K562 (cell line): Measurements from ENCODE around the gene NUB1. TPM values are rescaled to one million over a fixed set of nuclear protein-coding genes. Genes with fewer than 3 reads are reported as not detected.

Experiments used
- ATAC-seq: fragments of 200-7000 bp; cut with Tn5 transposase; 3 replicates; pipeline ENCODE4 v1.9.1; 2020; ENCODE audit warnings: moderate library complexity
- BruUV-seq: library from RNA; stranded (reverse); fragments of 400-500 nt; replicated peaks from 2 replicates; lab custom pipeline; 2021; lab: Mats Ljungman, UMichigan
- CTCF ChIA-PET: fragments of 300-600 bp; formaldehyde crosslinking; extraction: SDS; loops from one replicate; lab custom pipeline; 2021; ENCODE audit warnings: low intra/inter-chr PET ratio; lab: Yijun Ruan, JAX
- POLR2A ChIA-PET: fragments of 300-600, 350-650 bp; sonication (Branson Sonifier 250); formaldehyde crosslinking; extraction: SDS; loops from one replicate; lab custom pipeline; 2021; ENCODE audit warnings: antibody characterized with exemption, inconsistent platforms; lab: Yijun Ruan, JAX
- DNase-seq, 4 experiments: peaks; one replicate each; pipeline versions ENCODE4 v3.0.0 to v3.0.0-alpha.2; 2011 to 2018; ENCODE audit warnings: low spot score in 3 of 4, mixed read lengths in 3 of 4; ENCODE audit errors: extremely low read depth in 1 of 4
- FAIRE-seq: peaks from 2 replicates; lab custom pipeline; 2011; peaks lifted over from hg19 to GRCh38; lab: Jason Lieb, UNC
- H2AFZ ChIP-seq: 2 replicates; pipeline ENCODE4 v1.6.0; 2011; ENCODE audit warnings: low read depth, low read length, control low read depth, inconsistent platforms
- H3K27ac ChIP-seq: fragments of 200-600 bp; 3 replicates; pipeline ENCODE4 v1.8.0; 2011; ENCODE audit warnings: low read depth, mild to moderate bottlenecking, control low read depth, inconsistent platforms, low read length, moderate library complexity, mixed read lengths; ENCODE audit errors: extremely low read depth
- H3K27me3 ChIP-seq, 2 experiments: fragments of 300-600 bp in 1 of 2; 2 replicates in 1 of 2; 3 replicates in 1 of 2; pipeline versions ENCODE4 v1.6.0 to v1.8.0; 2011; ENCODE audit warnings: inconsistent platforms in 2 of 2, low read length in 2 of 2, mild to moderate bottlenecking in 1 of 2, mixed read lengths in 1 of 2, moderate library complexity in 1 of 2; ENCODE audit not compliant: control insufficient read depth in 2 of 2, insufficient read depth in 2 of 2
- H3K36me3 ChIP-seq: fragments of 300-600 bp; 3 replicates; pipeline ENCODE4 v1.8.0; 2011; ENCODE audit warnings: mild to moderate bottlenecking, low read length, inconsistent platforms; ENCODE audit not compliant: control insufficient read depth, insufficient read depth
- H3K4me1 ChIP-seq, 2 experiments: fragments of 200-600 bp in 1 of 2; replicated peaks in 1 of 2; 2 replicates in 1 of 2; 3 replicates in 1 of 2; pipeline versions ENCODE4 v1.5.1 to v1.8.0; 2011; ENCODE audit warnings: inconsistent platforms in 2 of 2, low read length in 2 of 2, mild to moderate bottlenecking in 1 of 2, mixed read lengths in 1 of 2, moderate library complexity in 1 of 2; ENCODE audit not compliant: control insufficient read depth in 2 of 2, insufficient read depth in 2 of 2
- H3K4me2 ChIP-seq: 2 replicates; pipeline ENCODE4 v1.6.1; 2011; ENCODE audit warnings: low read length, control low read depth, inconsistent platforms, mixed read lengths; ENCODE audit not compliant: insufficient read depth
- H3K4me3 ChIP-seq: fragments of 200-600 bp; sonication (generic), shearing (Covaris generic); 2 replicates; pipeline ENCODE4 v1.5.1; 2016; ENCODE audit warnings: control low read depth, inconsistent platforms
- H3K79me2 ChIP-seq: fragments of 200-600 bp; 3 replicates; pipeline ENCODE4 v1.8.0; 2011; ENCODE audit warnings: low read length, inconsistent platforms; ENCODE audit not compliant: control insufficient read depth, insufficient read depth
- H3K9ac ChIP-seq, 2 experiments: 2 replicates each; pipeline versions ENCODE4 v1.6.0 to v1.6.1; 2011; ENCODE audit warnings: low read depth in 2 of 2, low read length in 2 of 2, control low read depth in 1 of 2, inconsistent platforms in 1 of 2, mild to moderate bottlenecking in 1 of 2, mixed read lengths in 1 of 2; ENCODE audit not compliant: insufficient read depth in 1 of 2
- H3K9me1 ChIP-seq: one replicate; pipeline ENCODE4 v1.6.0; 2011; ENCODE audit warnings: inconsistent platforms, mild to moderate bottlenecking, low read length, moderate library complexity; ENCODE audit not compliant: control insufficient read depth, insufficient read depth
- H3K9me3 ChIP-seq: replicated peaks from 2 replicates; pipeline ENCODE4 v1.5.1; 2011; ENCODE audit warnings: low read depth, low read length, inconsistent platforms; ENCODE audit not compliant: control insufficient read depth, insufficient read depth
- H4K20me1 ChIP-seq: replicated peaks from 2 replicates; pipeline ENCODE4 v1.6.1; 2011; ENCODE audit warnings: low read length, inconsistent platforms, mixed read lengths; ENCODE audit not compliant: control insufficient read depth, insufficient read depth
- ADNP ChIP-seq: fragments of 200-800 bp; sonication (Bioruptor generic); IDR thresholded peaks from 2 replicates; pipeline ENCODE4 v1.6.1; 2016; ENCODE audit warnings: missing genetic modification characterization, missing compliant biosample characterization
- ARID1B ChIP-seq: fragments of 450-650 bp; IDR thresholded peaks from 2 replicates; pipeline ENCODE4 v1.6.1; 2016; ENCODE audit warnings: antibody characterized with exemption, mild to moderate bottlenecking, inconsistent platforms
- CBX1 ChIP-seq: sonication (generic); IDR thresholded peaks from 2 replicates; pipeline ENCODE4 v1.6.1; 2016; ENCODE audit warnings: antibody characterized with exemption, low read depth, mild to moderate bottlenecking
- KDM1A ChIP-seq, 2 experiments: fragments of 450-650 bp; IDR thresholded peaks; 2 replicates each; pipeline ENCODE4 v1.6.1; 2016; ENCODE audit warnings: mild to moderate bottlenecking in 2 of 2
- NFATC3 ChIP-seq: fragments of 450-650 bp; IDR thresholded peaks from 2 replicates; pipeline ENCODE4 v1.6.1; 2017; ENCODE audit warnings: mild to moderate bottlenecking
- NFE2L1 ChIP-seq: fragments of 450-650 bp; IDR thresholded peaks from 2 replicates; pipeline ENCODE4 v1.6.1; 2016; ENCODE audit warnings: missing genetic modification characterization, low read depth, mild to moderate bottlenecking, missing compliant biosample characterization, moderate library complexity, borderline replicate concordance
- RAD21 ChIP-seq, 2 experiments: fragments of 250-450 bp in 1 of 2; fragments of 450-650 bp in 1 of 2; sonication (Bioruptor Pico) in 1 of 2; formaldehyde crosslinking in 1 of 2; IDR thresholded peaks in 1 of 2; conservative IDR thresholded peaks in 1 of 2; 2 replicates each; pipeline versions ENCODE4 v1.4.0 to v1.8.0; 2020 to 2022; ENCODE audit warnings: mild to moderate bottlenecking in 2 of 2, moderate library complexity in 1 of 2
- SRSF1 ChIP-seq: fragments of 200-400 bp; formaldehyde crosslinking; IDR thresholded peaks from 2 replicates; pipeline ENCODE4 v1.6.1; 2017; ENCODE audit warnings: mild to moderate bottlenecking, low read depth, low read length, moderate library complexity
- TBP ChIP-seq: optimal IDR thresholded peaks from 2 replicates; pipeline ENCODE3; 2011; ENCODE audit warnings: low read depth, low read length, improper control_type of control experiment
- TCF3 ChIP-seq: sonication (generic); formaldehyde crosslinking; IDR thresholded peaks from 2 replicates; pipeline ENCODE4 v1.4.0; 2020; ENCODE audit warnings: mild to moderate bottlenecking, missing genetic modification reagents
- TEAD4 ChIP-seq, 2 experiments: sonication (generic) in 1 of 2; formaldehyde crosslinking in 1 of 2; IDR thresholded peaks; 2 replicates each; pipeline versions ENCODE4 v1.6.1 to v1.8.0; 2012 to 2022; ENCODE audit warnings: borderline replicate concordance in 1 of 2, inconsistent platforms in 1 of 2, low read length in 1 of 2, mild to moderate bottlenecking in 1 of 2, missing genetic modification reagents in 1 of 2
- ZNF146 ChIP-seq: IDR thresholded peaks from one replicate; pipeline ENCODE4 v1.6.1; 2018; ENCODE audit warnings: missing compliant biosample characterization; ENCODE audit not compliant: unreplicated experiment
- ZNF583 ChIP-seq: fragments of 250-450 bp; sonication (Bioruptor Pico); IDR thresholded peaks from 2 replicates; pipeline ENCODE4 v1.4.0; 2020
- WGBS: fragments of 100-300 bp; shearing (Covaris generic); methylation state at CpG from one replicate; pipeline ENCODE4 v1.1.6; 2016; ENCODE audit warnings: low coverage, mixed read lengths; ENCODE audit not compliant: insufficient coverage; ENCODE audit errors: missing lambda C conversion rate; 5-methylcytosine and 5-hydroxymethylcytosine counted together
- in situ Hi-C: fragments of 300-500 bp; cut with MboI; formaldehyde crosslinking; loops from 4 replicates; pipeline ENCODE4 v1.15.0; 2018; ENCODE audit warnings: inconsistent platforms, mixed read lengths
- intact Hi-C: fragments of 100-400 bp; cut with micrococcal nuclease; formaldehyde crosslinking; loops from 2 replicates; pipeline ENCODE4 v1.14.2; 2022
- polyA plus RNA-seq, 8 experiments: library from polyadenylated mRNA; depleted of rRNA in 4 of 8; stranded (reverse) in 5 of 8; unstranded in 3 of 8; fragments of >200 nt; fragmentation: Nextera tagmentation in 2 of 8; fragmentation: Illumina TruSeq in 1 of 8; extraction: Ambion mirVana in 2 of 8; extraction: Trizol in 1 of 8; gene quantifications; 2 replicates each; pipeline versions ENCODE4 v1.2.1 to v1.2.3, GENCODE V29; 2011 to 2014; ENCODE audit warnings: inconsistent platforms in 1 of 8, missing spikeins in 1 of 8
- total RNA-seq, 7 experiments: library from RNA; depleted of rRNA in 6 of 7; stranded (reverse); fragments of >200 nt in 6 of 7; fragmentation: Illumina TruSeq in 2 of 7; extraction: Trizol in 2 of 7; gene quantifications; 2 replicates each; pipeline versions ENCODE4 v1.2.1 to v1.2.3, GENCODE V29; 2011 to 2021; ENCODE audit warnings: low replicate concordance in 1 of 7
- TF ChIP-seq, protein P1 (sequence below): fragments of 450-650 bp; IDR thresholded peaks from 2 replicates; pipeline ENCODE4 v1.7.1; 2018; ENCODE audit warnings: mild to moderate bottlenecking, low read depth; ENCODE audit not compliant: partially characterized antibody
- TF ChIP-seq, protein P2 (sequence below): IDR thresholded peaks from 2 replicates; pipeline ENCODE4 v1.6.1; 2012; ENCODE audit warnings: low read depth, low read length, improper control_type of control experiment, borderline replicate concordance
- TF ChIP-seq, protein P3 (sequence below): fragments of 250-450 bp; sonication (Bioruptor Pico); IDR thresholded peaks from 2 replicates; pipeline ENCODE4 v1.4.0; 2020; ENCODE audit warnings: mild to moderate bottlenecking, moderate library complexity

NUB1 gene
- total and polyA plus RNA-seq, 9 of the 15 experiments (the other 6 are each of a cell fraction or from before 2014, with no cell fraction given) = 43.2 to 159 (median 85.2) TPM

- no peak overlapping the region for H2AFZ ChIP-seq
- H3K9ac ChIP-seq = no peak overlapping the region
- peak; percentile 43 to 57 (median 49) for DNase-seq
- no peaks in the 10 kb centered on the region for H4K20me1 ChIP-seq
- in situ Hi-C loops = no loop called here
- no TSS peak for BruUV-seq
- POLR2A ChIA-PET = interaction anchor here (0.5 to 1.3 kb wide), 3 partner anchors 23 to 48 kb away, joined by 3 to 6 read pairs (median 4); no protein-coding TSS in a partner anchor
- CTCF ChIA-PET = interaction anchor here (1.1 to 1.4 kb wide), 2 partner anchors 42 to 138 kb away, joined by 3 to 6 read pairs; no protein-coding TSS in a partner anchor
- peaks cover 8% of the 10 kb centered on the region for H3K9me3 ChIP-seq
- H3K4me3 ChIP-seq = no peak overlapping the region
- no peak overlapping the region for H3K4me2 ChIP-seq
- 3% methylated on average over 4 of the region's 4 CpGs for WGBS
- H3K36me3 ChIP-seq = no peaks in the 10 kb centered on the region
- intact Hi-C loops = loop anchor here (1.0 kb wide), 1 partner anchor 40 kb away; no protein-coding TSS in a partner anchor
- peaks cover 0 to 3% of the 10 kb centered on the region in 2 experiments; a peak in 1 of 5 replicates for H3K4me1 ChIP-seq
- no peak for ATAC-seq
- no peak overlapping the region for H3K27ac ChIP-seq
- no peaks in the 10 kb centered on the region for H3K9me1 ChIP-seq
- H3K79me2 ChIP-seq = no peaks in the 10 kb centered on the region
- H3K27me3 ChIP-seq = peaks cover 15 to 37% of the 10 kb centered on the region in 2 experiments; a peak in 4 of 5 replicates
- FAIRE-seq = peak; percentile 60
- TF ChIP-seq TEAD4 (IDR thresholded peaks at IDR 0.05; ENCODE audit: low read length) (peak; percentile 43; the same call in 1 of the 2 replicates), TEAD4 (CRISPR knock-in tag; IDR thresholded peaks at IDR 0.05; ENCODE audit: borderline replicate concordance) (no peak), ARID1B (0 out of 2 replicates have a peak, but pooled peaks have one; percentile 23), NFATC3 (no peak), ZNF583 (no peak), ZNF146 (no peak), KDM1A (IDR thresholded peaks at IDR 0.05) (peak in 1 of 2 experiments; percentile 46; a peak in 1 of 4 replicates), ADNP (tag) (peak; percentile 81), CBX1 (0 out of 2 replicates have a peak, but pooled peaks have one; percentile 18), RAD21 (CRISPR knock-in tag; conservative IDR thresholded peaks at IDR 0.05 in 1 of 2, IDR thresholded peaks at IDR 0.05 in 1 of 2) (peak in 1 of 2 experiments; percentile 63; a peak in 2 of 4 replicates), TCF3 (CRISPR knock-in tag) (peak; percentile 52), SRSF1 (no peak), TBP (peak; percentile 69), NFE2L1 (tag) (no peak)
- TF ChIP-seq, protein P1, sequence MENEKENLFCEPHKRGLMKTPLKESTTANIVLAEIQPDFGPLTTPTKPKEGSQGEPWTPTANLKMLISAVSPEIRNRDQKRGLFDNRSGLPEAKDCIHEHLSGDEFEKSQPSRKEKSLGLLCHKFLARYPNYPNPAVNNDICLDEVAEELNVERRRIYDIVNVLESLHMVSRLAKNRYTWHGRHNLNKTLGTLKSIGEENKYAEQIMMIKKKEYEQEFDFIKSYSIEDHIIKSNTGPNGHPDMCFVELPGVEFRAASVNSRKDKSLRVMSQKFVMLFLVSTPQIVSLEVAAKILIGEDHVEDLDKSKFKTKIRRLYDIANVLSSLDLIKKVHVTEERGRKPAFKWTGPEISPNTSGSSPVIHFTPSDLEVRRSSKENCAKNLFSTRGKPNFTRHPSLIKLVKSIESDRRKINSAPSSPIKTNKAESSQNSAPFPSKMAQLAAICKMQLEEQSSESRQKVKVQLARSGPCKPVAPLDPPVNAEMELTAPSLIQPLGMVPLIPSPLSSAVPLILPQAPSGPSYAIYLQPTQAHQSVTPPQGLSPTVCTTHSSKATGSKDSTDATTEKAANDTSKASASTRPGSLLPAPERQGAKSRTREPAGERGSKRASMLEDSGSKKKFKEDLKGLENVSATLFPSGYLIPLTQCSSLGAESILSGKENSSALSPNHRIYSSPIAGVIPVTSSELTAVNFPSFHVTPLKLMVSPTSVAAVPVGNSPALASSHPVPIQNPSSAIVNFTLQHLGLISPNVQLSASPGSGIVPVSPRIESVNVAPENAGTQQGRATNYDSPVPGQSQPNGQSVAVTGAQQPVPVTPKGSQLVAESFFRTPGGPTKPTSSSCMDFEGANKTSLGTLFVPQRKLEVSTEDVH = no peak
- TF ChIP-seq, protein P2, sequence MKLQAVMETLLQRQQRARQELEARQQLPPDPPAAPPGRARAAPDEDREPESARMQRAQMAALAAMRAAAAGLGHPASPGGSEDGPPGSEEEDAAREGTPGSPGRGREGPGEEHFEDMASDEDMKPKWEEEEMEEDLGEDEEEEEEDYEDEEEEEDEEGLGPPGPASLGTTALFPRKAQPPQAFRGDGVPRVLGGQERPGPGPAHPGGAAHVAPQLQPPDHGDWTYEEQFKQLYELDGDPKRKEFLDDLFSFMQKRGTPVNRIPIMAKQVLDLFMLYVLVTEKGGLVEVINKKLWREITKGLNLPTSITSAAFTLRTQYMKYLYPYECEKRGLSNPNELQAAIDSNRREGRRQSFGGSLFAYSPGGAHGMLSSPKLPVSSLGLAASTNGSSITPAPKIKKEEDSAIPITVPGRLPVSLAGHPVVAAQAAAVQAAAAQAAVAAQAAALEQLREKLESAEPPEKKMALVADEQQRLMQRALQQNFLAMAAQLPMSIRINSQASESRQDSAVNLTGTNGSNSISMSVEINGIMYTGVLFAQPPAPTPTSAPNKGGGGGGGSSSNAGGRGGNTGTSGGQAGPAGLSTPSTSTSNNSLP = 0 out of 2 replicates have a peak, but pooled peaks have one; percentile 19
- TF ChIP-seq, protein P3, sequence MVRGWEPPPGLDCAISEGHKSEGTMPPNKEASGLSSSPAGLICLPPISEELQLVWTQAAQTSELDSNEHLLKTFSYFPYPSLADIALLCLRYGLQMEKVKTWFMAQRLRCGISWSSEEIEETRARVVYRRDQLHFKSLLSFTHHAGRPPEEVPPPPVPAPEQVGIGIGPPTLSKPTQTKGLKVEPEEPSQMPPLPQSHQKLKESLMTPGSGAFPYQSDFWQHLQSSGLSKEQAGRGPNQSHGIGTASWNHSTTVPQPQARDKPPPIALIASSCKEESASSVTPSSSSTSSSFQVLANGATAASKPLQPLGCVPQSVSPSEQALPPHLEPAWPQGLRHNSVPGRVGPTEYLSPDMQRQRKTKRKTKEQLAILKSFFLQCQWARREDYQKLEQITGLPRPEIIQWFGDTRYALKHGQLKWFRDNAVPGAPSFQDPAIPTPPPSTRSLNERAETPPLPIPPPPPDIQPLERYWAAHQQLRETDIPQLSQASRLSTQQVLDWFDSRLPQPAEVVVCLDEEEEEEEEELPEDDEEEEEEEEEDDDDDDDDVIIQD (CRISPR knock-in tag) = no peak
Measured at GRCh38 chr7:151310578-151310977, 31.0 kb upstream of the NUB1 start.
